ENCODE results near the gene JOSD1. TPM values are rescaled to one million over a fixed set of nuclear protein-coding genes. Genes with fewer than 3 reads are reported as not detected.

The JOSD1 gene
- total RNA-seq = 86.2 and 87.9 TPM in 2 replicates

GRCh38 chr22:38700789-38701628 is at the start of gene JOSD1:
JOSD1 (minus strand) TSS chr22:38700943; CDS start chr22:38699987, 956 bp downstream.

GRCh38 chr22:38705235-38706100 is 4.7 kb upstream of the JOSD1 start, which contains the start of gene GTPBP1:
GTPBP1 (plus strand) TSS chr22:38705944; CDS start chr22:38705956, 12 bp downstream.

GRCh38 chr22:38681582-38682335 is 19.0 kb downstream of the JOSD1 start, which contains the start of gene TOMM22:
TOMM22 (plus strand) TSS chr22:38681957; CDS start chr22:38681979, 22 bp downstream.

GRCh38 chr22:38656256-38657044 is 44.3 kb downstream of the JOSD1 start, which contains the start of the genes CBY1 and FAM227A:
CBY1 (plus strand) TSS chr22:38656638; CDS start chr22:38668055, 11,417 bp downstream.
FAM227A (minus strand) TSS chr22:38656392; CDS start chr22:38650168, 6,224 bp downstream.

Small RNA genes within 50 kb of the gene (small RNA-seq; reads per million reads assigned to genes)
- gene AL021707.8 = 0.08 reads per million

Other genes with a start within 250 kb of the JOSD1 start
- gene KCNJ4, start 245.7 kb downstream of the JOSD1 start, total RNA-seq = not detected in 2 replicates
- gene KDELR3, start 232.8 kb downstream of the JOSD1 start, total RNA-seq = 43.3 and 56.8 TPM in 2 replicates
- 383 and 534 TPM in 2 replicates for gene DDX17, start 194.6 kb downstream of the JOSD1 start, total RNA-seq
- 0.33 and 0.96 TPM in 2 replicates for gene DMC1, start 130.8 kb downstream of the JOSD1 start, total RNA-seq
- gene FAM227A, start 44.6 kb downstream of the JOSD1 start, total RNA-seq = 2.1 and 2.3 TPM in 2 replicates
- gene CBY1, start 44.3 kb downstream of the JOSD1 start, total RNA-seq = 16.4 and 18.3 TPM in 2 replicates
- gene TOMM22, start 19.0 kb downstream of the JOSD1 start, total RNA-seq = 82.6 and 106 TPM in 2 replicates
- 32.4 and 39.5 TPM in 2 replicates for gene GTPBP1, start 5.0 kb upstream of the JOSD1 start, total RNA-seq
- 125 and 142 TPM in 2 replicates for gene SUN2, start 55.1 kb upstream of the JOSD1 start, total RNA-seq
- 11.1 and 18.9 TPM in 2 replicates for gene DNAL4, start 93.2 kb upstream of the JOSD1 start, total RNA-seq
- 0.33 and 0.38 TPM in 2 replicates for gene NPTXR, start 143.1 kb upstream of the JOSD1 start, total RNA-seq
- 49.2 and 59.8 TPM in 2 replicates for gene CBX6, start 171.3 kb upstream of the JOSD1 start, total RNA-seq

All from vein endothelial cell (primary cell).